Fibroblast of lung (primary cell): ENCODE results near the gene KLB.

Source experiments
- CTCF ChIP-seq, 2 donors: IDR thresholded peaks in 1 of 2; conservative IDR thresholded peaks in 1 of 2; 1 replicate in 1 of 2; 2 replicates in 1 of 2; pipeline ENCODE4 v1.5.1; 2011 to 2012; ENCODE audit warnings: low read length in 2 of 2, control low read depth in 1 of 2, inconsistent platforms in 1 of 2, low read depth in 1 of 2, mild to moderate bottlenecking in 1 of 2
- EZH2 ChIP-seq: IDR thresholded peaks from 2 replicates; pipeline ENCODE4 v1.5.1; 2012; ENCODE audit warnings: low read length, control low read depth, mild to moderate bottlenecking; ENCODE audit errors: missing control alignments

GRCh38 chr4:39390603-39391002, 16.1 kb upstream of the KLB start:
- TF ChIP-seq EZH2 (no peak), CTCF (conservative IDR thresholded peaks at IDR 0.05 in 1 of 2, IDR thresholded peaks at IDR 0.05 in 1 of 2; ENCODE audit: low read depth in 1 of 2, low read length in 2 of 2) (no peak)
